NCI-H1930 (cell line): ENCODE results near the gene UBL4A.
A peak's percentile ranks its signal among the peaks of the same experiment; 100 is the strongest.

ENCODE experiments used
- DNase-seq, 2 experiments: peaks; one replicate each; lab custom pipeline; 2025; lab: John Stamatoyannopoulos, UW

The UBL4A gene

GRCh38 chrX:154437971-154438893, 48.2 kb downstream of the UBL4A start:
- no peak for DNase-seq

- DNase-seq, result peak; percentile 11 to 57
These were observed 49.2 kb downstream of the UBL4A start, which contains the start of gene GDI1 for GRCh38 chrX:154436983-154437752. Gene GDI1, plus strand, starts transcription at chrX:154437154. Its CDS starts 101 bp downstream, at chrX:154437255.

- DNase-seq, result peak; percentile 21 to 57
These were observed 49.9 kb downstream of the UBL4A start for GRCh38 chrX:154436374-154436982.

- DNase-seq, result no peak
These were observed 51.2 kb downstream of the UBL4A start for GRCh38 chrX:154435171-154435733.

GRCh38 chrX:154434394-154435168, 51.8 kb downstream of the UBL4A start:
- DNase-seq, result no peak
